HG03135 (cell line): ENCODE data around the gene RFXAP.

ENCODE experiments used
- ATAC-seq: cut with Tn5 transposase; IDR thresholded peaks from one replicate; pipeline ENCODE4 v1.9.1; 2021; ENCODE audit warnings: mild to moderate bottlenecking, moderate library complexity; ENCODE audit not compliant: unreplicated experiment

The RFXAP gene

DNA sequence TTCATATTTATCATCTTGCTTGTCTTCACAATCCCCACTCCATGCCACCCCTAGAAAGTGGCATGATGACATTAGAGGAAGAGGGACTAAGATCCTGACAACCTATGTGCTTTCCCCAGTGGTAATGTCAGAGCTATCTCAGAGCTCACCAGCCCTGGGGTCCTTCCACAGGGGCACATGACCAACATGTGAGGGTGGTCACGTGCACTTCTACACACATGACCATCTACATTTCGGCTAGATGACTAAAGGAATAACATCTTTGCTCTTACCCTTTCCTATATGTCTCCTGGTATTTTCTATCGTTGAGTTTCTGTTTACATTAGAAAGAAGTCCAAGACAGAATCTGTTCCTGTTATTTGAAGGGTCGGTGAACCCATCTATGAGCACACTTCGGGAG, 46.2 kb downstream of the RFXAP start:
- ATAC-seq: no peak

DNA sequence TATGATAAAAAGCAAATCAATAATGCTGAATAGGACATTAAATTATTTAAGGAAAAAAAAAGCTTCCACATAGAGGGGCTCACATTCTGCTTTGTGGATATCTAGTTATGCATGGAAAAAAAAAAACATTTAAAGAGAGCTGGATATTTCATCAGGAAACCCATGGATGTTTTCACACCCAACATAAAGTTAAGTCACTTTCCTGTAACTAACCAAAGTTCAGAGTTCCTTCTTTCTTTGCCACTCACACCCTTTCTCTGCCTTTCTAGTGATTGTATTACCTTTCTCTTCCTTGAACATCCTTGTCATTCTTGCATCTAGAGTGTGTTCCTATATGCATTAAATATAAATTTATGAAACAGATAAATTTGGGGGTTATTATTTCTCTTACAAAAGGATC, 47.2 kb downstream of the RFXAP start:
- no peak for ATAC-seq

DNA sequence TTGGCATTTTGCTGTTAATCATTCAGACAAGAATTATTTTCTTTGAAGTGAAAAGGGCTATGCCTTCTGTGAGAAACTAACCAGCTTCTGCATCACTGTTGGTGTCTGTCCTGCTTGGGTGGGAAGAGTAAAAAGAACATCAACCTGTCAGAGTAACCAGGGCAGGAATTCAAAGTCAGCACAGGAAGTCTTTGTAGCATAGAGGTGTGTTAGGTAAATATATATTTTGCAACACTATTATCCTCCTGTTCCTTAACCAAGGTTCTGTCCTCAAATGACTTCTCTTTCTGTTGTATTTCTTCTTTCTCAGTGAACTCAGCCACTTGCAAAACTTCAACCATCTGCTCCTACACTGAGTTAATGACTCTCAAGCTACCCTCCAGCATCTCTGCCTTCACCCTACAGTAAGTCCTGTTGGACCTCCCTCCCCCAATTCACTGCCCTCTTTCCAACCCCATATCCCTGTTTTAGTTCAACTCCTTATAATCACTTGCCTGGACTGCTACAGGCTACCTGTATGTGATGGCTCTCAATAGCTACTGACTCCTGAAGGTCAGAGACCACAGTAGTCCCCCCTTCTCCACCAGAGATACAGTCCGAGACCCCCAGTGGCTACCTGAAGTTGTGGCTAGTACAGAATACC, 51.1 kb downstream of the RFXAP start:
- ATAC-seq: no peak

DNA sequence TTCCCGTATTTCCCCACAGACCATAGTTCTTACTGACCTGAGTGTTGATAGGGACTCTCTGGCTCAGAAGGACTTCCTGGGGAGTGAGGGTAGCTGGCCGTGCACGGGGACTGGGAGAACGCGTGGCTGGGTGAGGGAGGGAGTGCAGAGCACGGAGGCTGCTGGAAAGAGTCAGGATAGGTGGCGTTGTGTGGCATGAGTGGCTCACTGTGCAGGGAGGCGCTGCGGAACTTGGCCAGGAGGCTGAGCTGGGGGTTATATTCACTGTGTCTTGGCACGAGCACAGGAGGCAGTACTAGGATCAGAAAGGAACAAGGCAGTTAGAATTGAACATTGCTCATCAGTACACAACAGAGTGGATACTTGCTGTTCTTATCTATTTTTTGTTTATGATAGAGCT, 53.6 kb downstream of the RFXAP start:
- no peak for ATAC-seq

DNA sequence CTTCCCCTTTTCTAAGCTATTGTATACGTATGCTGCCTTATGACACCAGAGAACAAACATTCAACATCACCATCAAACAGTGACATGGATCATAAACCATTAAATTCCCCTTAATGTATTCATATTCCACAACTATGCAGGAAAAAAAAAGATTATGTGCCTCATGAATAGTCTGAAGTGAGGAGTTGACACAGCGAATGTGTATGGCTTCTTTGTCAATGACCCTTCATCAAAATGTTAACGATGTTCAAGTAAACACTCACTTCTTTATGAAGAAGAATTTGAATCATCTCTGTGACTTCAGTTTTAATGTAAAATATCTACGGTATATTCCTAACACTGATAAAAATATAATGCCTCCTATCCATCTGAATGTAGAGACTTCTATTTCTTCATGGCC, 56.4 kb downstream of the RFXAP start:
- ATAC-seq: no peak

DNA sequence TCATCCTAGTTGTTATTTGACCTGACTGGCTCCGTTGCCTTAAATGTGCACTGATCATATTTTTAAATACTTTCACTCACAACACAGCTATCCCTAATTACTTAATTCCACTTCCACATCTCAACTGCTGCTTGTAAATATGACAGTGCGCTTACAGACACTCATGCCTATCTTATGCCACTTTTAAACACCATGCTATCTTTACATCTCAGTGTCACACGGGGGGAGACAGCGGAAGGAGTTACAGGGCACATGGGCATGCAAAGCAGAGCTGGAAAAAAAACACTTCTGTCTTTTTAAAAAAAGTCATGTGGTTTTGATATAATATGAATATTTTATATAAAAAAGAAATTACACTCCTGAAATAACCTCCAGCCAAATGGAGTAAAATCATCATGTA, 56.9 kb downstream of the RFXAP start:
- ATAC-seq: no peak
